ENCODE measurements around the gene NRL. TPM values are rescaled to one million over a fixed set of nuclear protein-coding genes. Genes with fewer than 3 reads are reported as not detected.
A peak's percentile ranks its signal among the peaks of the same experiment; 100 is the strongest.

The NRL gene
- total and polyA plus RNA-seq, 8 donors = 0.37 to 2.4 (median 1.4) TPM

GRCh38 chr14:24136684-24137528 is 22.2 kb upstream of the NRL start:
- H3K4me3 ChIP-seq = peak overlapping the region; percentile 90 to 96 (median 93)
- TF ChIP-seq CTCF (IDR thresholded peaks at IDR 0.05) = no peak
- intact Hi-C loops (cut with DNase I) = no loop called here
- peaks cover 0 to 20% (median 7%) of the 10 kb centered on the region in 3 donors for H3K36me3 ChIP-seq
- peak overlapping the region; percentile 70 to 95 (median 82) for H3K27ac ChIP-seq
- H3K4me1 ChIP-seq = peaks cover 14 to 31% (median 22%) of the 10 kb centered on the region in 3 donors
- no peaks in the 10 kb centered on the region for H3K9me3 ChIP-seq
- 13 to 21% methylated on average over 13 of the region's 13 CpGs for WGBS, 2 donors
- ATAC-seq = no peak
- FAIRE-seq = no peak
- no peaks in the 10 kb centered on the region for H3K27me3 ChIP-seq
- no peak for DNase-seq

- FAIRE-seq = no peak
- peak; percentile 88 to 95 (median 90) for ATAC-seq
- peak; percentile 94 to 98 (median 96) for DNase-seq
- no peaks in the 10 kb centered on the region for H3K9me3 ChIP-seq
- H3K27ac ChIP-seq = peak within 1 kb of the TSS; percentile 70 to 95 (median 82)
- peak within 1 kb of the TSS; percentile 90 to 96 (median 93) for H3K4me3 ChIP-seq
- TF ChIP-seq CTCF (IDR thresholded peaks at IDR 0.05) = no peak
- 0% methylated on average over 48 to 73 of the region's 75 CpGs for WGBS, 2 donors
- intact Hi-C loops (cut with DNase I) = no loop called here
- H3K27me3 ChIP-seq = no peaks in the 10 kb centered on the region
- H3K4me1 ChIP-seq = peaks cover 21 to 39% (median 30%) of the 10 kb centered on the region in 3 donors
- H3K36me3 ChIP-seq = peaks cover 0 to 20% (median 7%) of the 10 kb centered on the region in 3 donors
Measured at GRCh38 chr14:24135834-24136683, 21.3 kb upstream of the NRL start, which contains the start of gene PSME1. Gene PSME1 (plus strand): TSS chr14:24136194. CDS start chr14:24136263, 69 bp downstream.

DNA sequence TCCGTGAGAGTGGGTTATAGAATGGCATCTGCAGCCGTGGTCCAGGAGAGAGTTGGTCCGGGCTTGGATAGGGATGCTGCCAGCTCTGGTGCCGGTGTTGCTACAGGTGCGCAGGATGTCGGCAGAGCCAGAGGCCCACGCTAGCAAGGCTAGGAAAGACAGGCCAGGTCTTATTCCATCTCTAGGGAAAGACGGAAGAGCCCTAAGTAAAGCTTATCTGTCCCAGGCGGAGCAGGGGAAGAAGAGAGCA is 20.8 kb upstream of the NRL start:
- no peak for TF ChIP-seq CTCF (IDR thresholded peaks at IDR 0.05)
- DNase-seq (no peak), FAIRE-seq (no peak), ATAC-seq (peak in 1 of 4 donors; percentile 11)
- no peaks in the 10 kb centered on the region for H3K27me3 ChIP-seq
- peaks cover 25 to 45% (median 35%) of the 10 kb centered on the region in 3 donors for H3K4me1 ChIP-seq
- intact Hi-C loops (cut with DNase I) = no loop called here
- peak overlapping the region; percentile 70 to 95 (median 82) for H3K27ac ChIP-seq
- H3K9me3 ChIP-seq = no peaks in the 10 kb centered on the region
- peaks cover 0 to 20% (median 7%) of the 10 kb centered on the region in 3 donors for H3K36me3 ChIP-seq
- H3K4me3 ChIP-seq = peak overlapping the region; percentile 90 to 96 (median 93)
- 1% methylated on average over 9 of the region's 9 CpGs for WGBS, 2 donors

GRCh38 chr14:24133735-24134134 is 19.0 kb upstream of the NRL start:
- H3K36me3 ChIP-seq = peaks cover 0 to 13% (median 7%) of the 10 kb centered on the region in 3 donors
- peaks cover 27 to 31% (median 29%) of the 10 kb centered on the region in 3 donors for H3K4me1 ChIP-seq
- DNase-seq = no peak
- no peak overlapping the region for H3K27ac ChIP-seq
- no peak for FAIRE-seq
- no peaks in the 10 kb centered on the region for H3K9me3 ChIP-seq
- intact Hi-C loops (cut with DNase I) = no loop called here
- ATAC-seq = no peak
- 80 to 96% methylated on average over 1 of the region's 1 CpG for WGBS, 2 donors
- no peak overlapping the region for H3K4me3 ChIP-seq
- no peaks in the 10 kb centered on the region for H3K27me3 ChIP-seq
- no peak for TF ChIP-seq CTCF (IDR thresholded peaks at IDR 0.05)

All from pancreas (tissue), 10 donors.